Neutrophil (primary cell): ENCODE results near the gene DYNC1LI2.
"Not testable (repeated sequence)": the region's sequence is repeated elsewhere in the genome, so short reads cannot be mapped to it uniquely, and the experiment has no call there.

Experiments used
- H3K27ac ChIP-seq: fragments of 200-600 bp; sonication (generic); 2 replicates; pipeline ENCODE4 v1.5.1; 2016; ENCODE audit warnings: mild to moderate bottlenecking, moderate library complexity
- H3K27me3 ChIP-seq: fragments of 200-600 bp; sonication (generic); 2 replicates; pipeline ENCODE4 v1.6.0; 2016; ENCODE audit warnings: mild to moderate bottlenecking
- H3K36me3 ChIP-seq: fragments of 200-600 bp; sonication (generic); 2 replicates; pipeline ENCODE4 v1.5.1; 2017
- H3K4me1 ChIP-seq, 2 experiments: fragments of 200-600 bp in 1 of 2; sonication (generic) in 1 of 2; 1 replicate in 1 of 2; 2 replicates in 1 of 2; pipeline versions ENCODE4 v1.5.1 to v1.6.1; 2013 to 2016; ENCODE audit warnings: low read depth in 1 of 2, low read length in 1 of 2, mild to moderate bottlenecking in 1 of 2, moderate library complexity in 1 of 2; ENCODE audit not compliant: control insufficient read depth in 1 of 2, insufficient read depth in 1 of 2
- H3K4me3 ChIP-seq, 2 experiments: fragments of 200-600 bp in 1 of 2; sonication (generic) in 1 of 2; 1 replicate in 1 of 2; 2 replicates in 1 of 2; pipeline ENCODE4 v1.5.1; 2013 to 2016; ENCODE audit warnings: low read depth in 1 of 2, low read length in 1 of 2, mild to moderate bottlenecking in 1 of 2, moderate library complexity in 1 of 2
- H3K9me3 ChIP-seq: fragments of 200-600 bp; sonication (generic); 2 replicates; pipeline ENCODE4 v1.5.1; 2016
- TF ChIP-seq, protein P1 (sequence below): fragments of 200-600 bp; sonication (generic); IDR thresholded peaks from 2 replicates; pipeline ENCODE4 v1.5.1; 2016; ENCODE audit warnings: antibody characterized with exemption

Gene DYNC1LI2

DNA sequence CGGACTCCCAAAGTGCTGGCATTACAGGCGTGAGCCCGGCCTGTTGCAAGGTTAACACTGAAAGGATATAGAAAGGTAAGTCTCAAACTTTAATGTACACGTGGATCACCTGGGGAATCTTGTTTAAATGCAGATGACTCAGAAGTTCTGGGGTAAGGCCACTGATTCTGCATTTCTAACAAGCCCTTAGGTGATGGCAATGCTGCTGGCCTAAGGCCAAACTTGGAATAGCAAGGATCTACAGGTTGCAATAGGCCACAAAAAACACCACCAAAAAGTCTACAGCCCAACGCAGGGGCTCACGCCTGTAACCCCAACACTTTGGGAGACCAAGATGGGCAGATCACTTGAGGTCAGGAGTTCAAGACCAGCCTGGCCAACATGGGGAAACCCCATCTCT, 59.1 kb downstream of the DYNC1LI2 start:
- no peaks in the 10 kb centered on the region for H3K9me3 ChIP-seq
- TF ChIP-seq, protein P1, sequence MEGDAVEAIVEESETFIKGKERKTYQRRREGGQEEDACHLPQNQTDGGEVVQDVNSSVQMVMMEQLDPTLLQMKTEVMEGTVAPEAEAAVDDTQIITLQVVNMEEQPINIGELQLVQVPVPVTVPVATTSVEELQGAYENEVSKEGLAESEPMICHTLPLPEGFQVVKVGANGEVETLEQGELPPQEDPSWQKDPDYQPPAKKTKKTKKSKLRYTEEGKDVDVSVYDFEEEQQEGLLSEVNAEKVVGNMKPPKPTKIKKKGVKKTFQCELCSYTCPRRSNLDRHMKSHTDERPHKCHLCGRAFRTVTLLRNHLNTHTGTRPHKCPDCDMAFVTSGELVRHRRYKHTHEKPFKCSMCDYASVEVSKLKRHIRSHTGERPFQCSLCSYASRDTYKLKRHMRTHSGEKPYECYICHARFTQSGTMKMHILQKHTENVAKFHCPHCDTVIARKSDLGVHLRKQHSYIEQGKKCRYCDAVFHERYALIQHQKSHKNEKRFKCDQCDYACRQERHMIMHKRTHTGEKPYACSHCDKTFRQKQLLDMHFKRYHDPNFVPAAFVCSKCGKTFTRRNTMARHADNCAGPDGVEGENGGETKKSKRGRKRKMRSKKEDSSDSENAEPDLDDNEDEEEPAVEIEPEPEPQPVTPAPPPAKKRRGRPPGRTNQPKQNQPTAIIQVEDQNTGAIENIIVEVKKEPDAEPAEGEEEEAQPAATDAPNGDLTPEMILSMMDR: no peak
- no peak overlapping the region for H3K4me3 ChIP-seq
- H3K27me3 ChIP-seq: no peaks in the 10 kb centered on the region
- no peaks in the 10 kb centered on the region for H3K36me3 ChIP-seq
- H3K27ac ChIP-seq: no peak overlapping the region
- H3K4me1 ChIP-seq: peaks cover 22 to 24% of the 10 kb centered on the region in 2 experiments

DNA sequence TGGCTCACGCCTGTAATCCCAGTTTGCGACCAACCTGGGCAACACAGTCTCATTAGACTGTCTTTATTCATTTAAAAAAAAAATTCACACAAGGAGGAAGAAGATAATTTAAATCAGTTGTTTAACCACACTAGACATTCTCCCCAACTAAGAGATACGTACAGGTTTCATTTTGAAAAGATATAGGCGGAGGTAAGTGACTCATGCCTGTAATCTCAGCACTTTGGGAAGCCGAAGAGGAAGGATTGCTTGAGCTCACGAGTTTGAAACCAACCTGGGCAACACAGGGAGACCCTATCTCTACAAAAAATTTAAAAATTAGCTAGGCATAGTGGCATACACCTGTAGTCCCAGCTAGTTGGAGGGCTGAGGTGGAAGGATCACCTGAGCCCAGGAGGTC, 60.2 kb downstream of the DYNC1LI2 start:
- H3K4me1 ChIP-seq: peaks cover 16 to 20% of the 10 kb centered on the region in 2 experiments
- H3K27me3 ChIP-seq: no peaks in the 10 kb centered on the region
- H3K9me3 ChIP-seq: no peaks in the 10 kb centered on the region
- no peak overlapping the region for H3K27ac ChIP-seq
- no peak overlapping the region for H3K4me3 ChIP-seq
- no peaks in the 10 kb centered on the region for H3K36me3 ChIP-seq
- TF ChIP-seq, protein P1: no peak

DNA sequence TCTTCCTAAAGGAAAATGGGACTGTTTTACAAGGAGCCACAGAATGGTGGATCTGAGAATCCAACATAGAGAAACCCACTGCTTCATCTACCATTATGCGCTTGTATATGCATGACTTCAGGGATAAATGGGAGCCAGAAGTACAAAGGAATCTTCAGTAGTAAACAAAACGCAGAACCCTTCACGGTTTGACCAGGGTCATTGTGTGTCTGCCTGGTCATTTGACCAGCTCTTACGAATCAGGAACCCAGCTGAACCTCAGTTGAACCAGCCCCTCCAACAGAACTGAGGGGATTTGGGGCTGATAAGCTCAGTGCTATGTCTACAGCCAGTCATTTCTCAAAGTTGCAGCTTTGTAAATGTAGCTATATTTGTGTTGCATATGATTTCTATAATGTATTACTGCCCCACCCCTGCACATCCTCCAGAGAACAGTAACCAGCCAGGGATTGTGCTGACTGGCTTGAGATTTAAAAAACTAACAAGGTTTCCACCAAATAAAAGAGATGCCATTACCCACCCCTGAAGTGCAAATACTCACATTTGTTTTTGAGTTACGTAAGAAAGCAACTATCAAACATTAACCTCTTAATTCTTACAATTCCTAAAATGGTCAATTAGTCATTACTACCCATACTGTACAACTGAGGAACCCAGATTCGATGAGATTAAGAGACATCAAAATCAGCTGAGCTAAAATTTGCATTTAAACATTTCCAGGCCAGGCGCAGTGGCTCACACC, 61.1 kb downstream of the DYNC1LI2 start:
- Histone ChIP-seq H3K4me1 (peaks cover 6 to 11% of the 10 kb centered on the region in 2 experiments), H3K27ac (no peak overlapping the region), H3K9me3 (no peaks in the 10 kb centered on the region), H3K4me3 (no peak overlapping the region), H3K36me3 (no peaks in the 10 kb centered on the region), H3K27me3 (no peaks in the 10 kb centered on the region)
- TF ChIP-seq, protein P1: no peak

DNA sequence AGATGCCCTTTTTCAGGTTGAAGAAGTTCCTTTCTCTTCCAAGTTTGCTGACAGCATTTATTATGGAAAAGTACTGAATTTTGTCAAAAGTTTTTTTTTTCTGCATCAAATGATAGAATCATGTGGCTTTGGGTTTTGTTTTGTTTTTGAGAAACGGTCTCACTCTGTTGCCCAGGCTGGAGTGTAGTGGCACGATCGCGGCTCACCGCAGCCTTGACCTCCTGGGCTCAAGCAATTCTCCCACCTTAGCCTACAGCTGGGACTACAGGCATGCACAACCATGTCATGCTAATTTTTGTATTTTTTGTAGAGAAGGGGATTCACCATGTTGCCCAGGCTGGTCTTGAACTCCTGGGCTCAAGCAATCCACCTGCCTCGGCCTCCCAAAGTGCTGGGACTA, 62.1 kb downstream of the DYNC1LI2 start:
- H3K27ac ChIP-seq: no peak overlapping the region
- H3K9me3 ChIP-seq: no peaks in the 10 kb centered on the region
- H3K36me3 ChIP-seq: no peaks in the 10 kb centered on the region
- no peaks in the 10 kb centered on the region for H3K27me3 ChIP-seq
- TF ChIP-seq, protein P1: no peak
- H3K4me1 ChIP-seq: peaks cover 0 to 3% of the 10 kb centered on the region in 2 experiments
- no peak overlapping the region for H3K4me3 ChIP-seq

DNA sequence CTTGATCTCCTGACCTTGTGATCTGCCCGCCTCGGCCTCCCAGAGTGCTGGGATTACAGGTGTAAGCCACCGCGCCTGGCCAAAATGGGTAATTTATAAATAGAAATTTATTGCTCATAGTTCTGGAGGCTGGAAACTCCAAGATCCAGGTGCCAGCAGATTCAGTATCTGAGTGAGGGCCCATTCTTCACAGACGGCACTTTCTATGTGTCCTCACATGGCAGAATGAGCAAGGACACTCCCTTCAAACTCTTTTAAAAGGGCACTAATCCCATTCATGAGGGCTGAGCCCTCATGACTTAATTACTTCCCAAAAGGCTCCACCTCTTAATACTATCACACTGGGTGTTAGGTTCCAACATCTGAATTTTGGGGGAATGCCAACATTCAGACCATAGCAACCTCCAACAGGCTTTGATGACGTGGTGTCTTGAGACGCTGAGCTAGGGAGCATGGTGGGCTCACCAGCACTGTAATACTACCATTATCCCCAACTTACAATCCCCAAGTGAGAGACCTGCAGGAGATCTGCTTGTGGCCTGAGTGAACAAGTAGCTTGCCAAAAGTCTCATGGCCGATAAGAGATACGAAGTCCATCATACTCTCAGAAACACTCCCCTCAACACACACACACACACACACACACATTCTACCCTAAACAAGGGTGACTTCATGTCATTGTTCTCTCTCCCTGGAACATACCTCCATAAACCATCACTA, 63.3 kb downstream of the DYNC1LI2 start:
- peaks cover 0 to 3% of the 10 kb centered on the region in 2 experiments for H3K4me1 ChIP-seq
- TF ChIP-seq, protein P1: no peak
- H3K36me3 ChIP-seq: no peaks in the 10 kb centered on the region

DNA sequence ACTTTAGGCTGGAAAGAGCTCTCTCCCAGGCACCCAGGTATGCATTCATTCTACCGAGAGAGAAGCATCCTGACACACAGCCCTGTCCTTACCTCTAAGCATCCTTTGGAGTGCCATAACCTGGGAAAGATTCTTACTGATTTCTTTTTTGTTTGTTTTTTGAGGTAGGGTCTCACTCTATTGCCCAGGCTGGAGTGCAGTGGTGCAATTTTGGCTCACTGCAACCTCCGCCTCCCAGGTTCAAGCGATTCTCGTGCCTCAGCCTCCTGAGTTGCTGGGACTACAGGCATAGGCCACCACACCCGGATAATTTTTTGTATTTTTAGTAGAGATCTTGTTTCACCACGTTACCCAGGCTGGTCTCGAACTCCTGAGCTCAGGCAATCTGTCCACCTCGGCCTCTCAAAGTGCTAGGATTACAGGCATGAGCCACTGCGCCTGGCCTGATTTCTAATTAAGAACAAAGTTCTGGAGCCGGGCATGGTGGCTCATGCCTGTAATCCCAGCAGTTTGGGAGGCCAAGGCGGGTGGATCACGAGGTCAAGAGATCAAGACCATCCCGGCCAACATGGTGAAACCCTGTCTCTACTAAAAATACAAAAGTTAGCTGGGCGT, 65.8 kb downstream of the DYNC1LI2 start:
- not testable (repeated sequence) for H3K4me1 ChIP-seq, H3K27ac ChIP-seq, H3K36me3 ChIP-seq, H3K9me3 ChIP-seq, H3K4me3 ChIP-seq, H3K27me3 ChIP-seq

More for the DNA sequence above, 63.3 kb downstream of the DYNC1LI2 start:
- no peak overlapping the region for H3K4me3 ChIP-seq
- H3K27ac ChIP-seq: no peak overlapping the region
- H3K9me3 ChIP-seq: no peaks in the 10 kb centered on the region
- no peaks in the 10 kb centered on the region for H3K27me3 ChIP-seq
